PC-3 (cell line): ENCODE measurements around the gene ADCY5.

ENCODE experiments used
- CTCF ChIP-seq: fragments of 300-600 bp; sonication (generic); conservative IDR thresholded peaks from 2 replicates; pipeline ENCODE4 v1.5.1; 2017; ENCODE audit warnings: antibody characterized with exemption, low read depth, mild to moderate bottlenecking, low read length
- EZH2 ChIP-seq: fragments of 300-600 bp; sonication (generic); IDR thresholded peaks from one replicate; pipeline ENCODE4 v1.6.1; 2017; ENCODE audit warnings: antibody characterized with exemption, mild to moderate bottlenecking, low read length; ENCODE audit not compliant: unreplicated experiment

DNA sequence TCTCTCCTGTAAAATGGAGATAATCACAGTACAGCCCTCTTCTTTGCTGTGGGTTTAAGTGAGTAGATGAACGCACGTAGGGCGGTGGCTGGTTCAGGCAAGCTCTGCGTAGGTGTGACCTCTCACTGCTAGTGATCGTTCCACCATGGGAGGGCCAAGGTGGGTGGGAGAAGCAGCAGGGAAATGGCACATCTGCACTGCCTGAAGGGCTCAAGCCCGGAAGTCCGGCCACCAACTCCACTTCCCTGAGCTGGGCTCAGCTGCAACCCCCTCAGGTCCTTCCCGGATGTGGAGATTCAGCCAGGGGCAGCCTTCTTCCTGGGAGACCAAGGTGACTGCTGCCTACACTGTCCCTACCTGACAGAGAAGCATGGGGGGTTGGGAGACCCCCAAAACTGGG, 102.9 kb downstream of the ADCY5 start:
- no peak for TF ChIP-seq CTCF
- no peak for TF ChIP-seq EZH2
